Activated naive CD8-positive, alpha-beta T cell treated with anti-CD3 and anti-CD28 coated beads, Interleukin-2, amount 50 U/mL, for 24 hours (primary cell): Measurements from ENCODE around the gene ICE1.
"Not testable (repeated sequence)": the region's sequence is repeated elsewhere in the genome, so short reads cannot be mapped to it uniquely, and the experiment has no call there.

Experiments used
- ATAC-seq: fragments of 150-1000 bp; cut with Tn5 transposase; one replicate; pipeline ENCODE4 v1.10.0; 2021
- DNase-seq: peaks from one replicate; pipeline ENCODE4 v3.0.0; 2021
- H3K27ac Mint-ChIP-seq: one replicate; pipeline ENCODE4 v1.8.0; 2021; ENCODE audit warnings: mild to moderate bottlenecking, mixed read lengths
- H3K27me3 Mint-ChIP-seq: one replicate; pipeline ENCODE4 v1.8.0; 2021; ENCODE audit warnings: mixed read lengths
- H3K36me3 Mint-ChIP-seq: one replicate; pipeline ENCODE4 v1.8.0; 2021; ENCODE audit warnings: low read depth, mixed read lengths
- H3K4me1 Mint-ChIP-seq: one replicate; pipeline ENCODE4 v1.8.0; 2021; ENCODE audit warnings: mixed read lengths
- H3K4me3 Mint-ChIP-seq: one replicate; pipeline ENCODE4 v1.8.0; 2021; ENCODE audit warnings: mild to moderate bottlenecking, moderate library complexity, mixed read lengths
- H3K9me3 Mint-ChIP-seq: one replicate; pipeline ENCODE4 v1.8.0; 2021; ENCODE audit warnings: mixed read lengths

Gene ICE1

DNA sequence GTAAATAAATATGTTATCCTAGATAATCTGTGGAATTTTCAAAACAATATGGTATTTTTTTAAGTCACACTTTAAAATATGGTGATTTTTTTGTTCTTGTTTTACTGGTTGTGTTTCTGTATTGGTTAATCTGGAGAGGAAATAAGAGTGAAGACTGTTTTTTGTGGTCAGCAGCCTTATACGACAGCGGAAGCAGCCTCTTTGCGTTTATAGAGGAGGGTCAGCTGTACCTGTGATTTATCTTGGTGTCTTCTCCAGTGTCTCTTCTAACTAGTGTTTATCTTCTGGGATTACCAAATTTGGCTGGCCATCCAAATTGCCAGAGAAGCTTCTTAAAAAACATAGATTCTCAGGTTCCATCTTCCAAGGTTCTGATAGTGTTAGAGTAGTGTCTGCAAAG, 58.7 kb downstream of the ICE1 start:
- H3K36me3 Mint-ChIP-seq = peaks cover 42% of the 10 kb centered on the region
- DNase-seq = no peak
- H3K27ac Mint-ChIP-seq = peak overlapping the region; percentile 65
- peaks cover 12% of the 10 kb centered on the region for H3K9me3 Mint-ChIP-seq
- H3K4me3 Mint-ChIP-seq = no peak overlapping the region
- ATAC-seq = no peak
- H3K27me3 Mint-ChIP-seq = no peaks in the 10 kb centered on the region
- peaks cover 22% of the 10 kb centered on the region for H3K4me1 Mint-ChIP-seq

GRCh38 chr5:5481633-5482032, 59.2 kb downstream of the ICE1 start:
- Mint-ChIP-seq H3K27me3 (no peaks in the 10 kb centered on the region), H3K36me3 (peaks cover 38% of the 10 kb centered on the region), H3K4me3 (no peak overlapping the region), H3K9me3 (peaks cover 12% of the 10 kb centered on the region), H3K4me1 (peaks cover 22% of the 10 kb centered on the region), H3K27ac (no peak overlapping the region)
- DNase-seq (no peak), ATAC-seq (no peak)

GRCh38 chr5:5483350-5483749, 60.9 kb downstream of the ICE1 start:
- peaks cover 25% of the 10 kb centered on the region for H3K36me3 Mint-ChIP-seq
- ATAC-seq (no peak), DNase-seq (no peak)
- H3K27ac Mint-ChIP-seq = no peak overlapping the region
- H3K4me3 Mint-ChIP-seq = no peak overlapping the region
- peaks cover 6% of the 10 kb centered on the region for H3K9me3 Mint-ChIP-seq
- peaks cover 22% of the 10 kb centered on the region for H3K4me1 Mint-ChIP-seq
- no peaks in the 10 kb centered on the region for H3K27me3 Mint-ChIP-seq

GRCh38 chr5:5483880-5484598, 61.6 kb downstream of the ICE1 start:
- peaks cover 21% of the 10 kb centered on the region for H3K36me3 Mint-ChIP-seq
- no peak overlapping the region for H3K27ac Mint-ChIP-seq
- peaks cover 22% of the 10 kb centered on the region for H3K4me1 Mint-ChIP-seq

DNA sequence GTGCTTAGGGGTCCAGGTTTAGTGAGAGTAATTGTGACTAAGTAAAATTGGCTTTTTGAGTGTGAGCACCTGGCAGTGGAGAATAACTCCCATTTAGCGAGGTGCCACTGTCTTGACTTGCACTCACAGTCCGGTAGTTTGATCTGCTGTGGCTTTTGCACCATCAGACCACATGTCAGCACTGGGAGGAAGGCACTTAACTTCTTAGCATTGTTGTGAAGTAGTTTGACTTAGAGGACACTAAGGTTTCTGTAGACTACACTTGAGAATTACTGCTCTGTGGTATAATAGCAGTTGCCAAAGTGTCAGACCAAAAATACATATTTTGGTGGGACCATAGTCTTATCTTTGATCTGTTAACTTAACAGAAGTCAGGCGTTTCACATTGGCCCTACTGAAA, 63.6 kb downstream of the ICE1 start:
- DNase-seq (no peak), ATAC-seq (no peak)
- H3K4me3 Mint-ChIP-seq = no peak overlapping the region
- no peak overlapping the region for H3K27ac Mint-ChIP-seq
- H3K4me1 Mint-ChIP-seq = peaks cover 4% of the 10 kb centered on the region
- H3K36me3 Mint-ChIP-seq = peaks cover 16% of the 10 kb centered on the region
- H3K27me3 Mint-ChIP-seq = no peaks in the 10 kb centered on the region
- no peaks in the 10 kb centered on the region for H3K9me3 Mint-ChIP-seq

More at GRCh38 chr5:5483880-5484598, 61.6 kb downstream of the ICE1 start:
- ATAC-seq (no peak), DNase-seq (no peak)
- no peaks in the 10 kb centered on the region for H3K27me3 Mint-ChIP-seq
- no peaks in the 10 kb centered on the region for H3K9me3 Mint-ChIP-seq
- H3K4me3 Mint-ChIP-seq = no peak overlapping the region

- Mint-ChIP-seq H3K36me3 (peaks cover 11% of the 10 kb centered on the region), H3K27ac (no peak overlapping the region)
- no peak for DNase-seq
These were observed 65.3 kb downstream of the ICE1 start for GRCh38 chr5:5487585-5488360.

GRCh38 chr5:5490774-5491347, 68.4 kb downstream of the ICE1 start:
- no peak for ATAC-seq
- H3K4me3 Mint-ChIP-seq = no peak overlapping the region
- no peaks in the 10 kb centered on the region for H3K9me3 Mint-ChIP-seq

More at GRCh38 chr5:5487585-5488360, 65.3 kb downstream of the ICE1 start:
- Mint-ChIP-seq H3K27me3 (no peaks in the 10 kb centered on the region), H3K4me1 (peaks cover 6% of the 10 kb centered on the region), H3K9me3 (no peaks in the 10 kb centered on the region), H3K4me3 (no peak overlapping the region)
- no peak for ATAC-seq

GRCh38 chr5:5492087-5492933, 69.8 kb downstream of the ICE1 start:
- DNase-seq (peak; percentile 30), ATAC-seq (no peak)
- H3K9me3 Mint-ChIP-seq = no peaks in the 10 kb centered on the region
- peaks cover 10% of the 10 kb centered on the region for H3K36me3 Mint-ChIP-seq
- peaks cover 14% of the 10 kb centered on the region for H3K27me3 Mint-ChIP-seq
- no peak overlapping the region for H3K27ac Mint-ChIP-seq
- H3K4me1 Mint-ChIP-seq = peaks cover 16% of the 10 kb centered on the region
- peak overlapping the region; percentile 34 for H3K4me3 Mint-ChIP-seq

More at GRCh38 chr5:5490774-5491347, 68.4 kb downstream of the ICE1 start:
- H3K27me3 Mint-ChIP-seq = peaks cover 2% of the 10 kb centered on the region
- peaks cover 11% of the 10 kb centered on the region for H3K36me3 Mint-ChIP-seq
- peaks cover 16% of the 10 kb centered on the region for H3K4me1 Mint-ChIP-seq
- H3K27ac Mint-ChIP-seq = no peak overlapping the region
- DNase-seq = no peak

DNA sequence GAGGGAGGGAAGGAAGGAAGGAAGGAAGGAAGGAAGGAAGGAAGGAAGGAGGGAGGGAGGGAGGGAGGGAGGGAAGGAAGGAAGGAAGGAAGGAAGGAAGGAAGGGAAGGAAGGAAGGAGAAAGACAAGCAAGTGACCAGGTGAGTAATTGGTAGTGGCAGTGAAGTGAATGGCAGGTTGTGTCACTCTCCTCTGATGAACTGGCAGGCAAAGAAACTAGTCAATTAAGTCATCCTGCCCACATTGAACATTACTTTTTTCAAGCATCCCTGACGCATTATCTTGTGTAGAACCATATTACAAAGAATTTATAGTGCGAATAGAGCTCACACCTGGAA, 70.4 kb downstream of the ICE1 start:
- ATAC-seq, H3K36me3 Mint-ChIP-seq, H3K27ac Mint-ChIP-seq, H3K4me3 Mint-ChIP-seq, DNase-seq, H3K9me3 Mint-ChIP-seq: not testable (repeated sequence)
- peaks cover 16% of the 10 kb centered on the region for H3K27me3 Mint-ChIP-seq
- peaks cover 16% of the 10 kb centered on the region for H3K4me1 Mint-ChIP-seq

- no peaks in the 10 kb centered on the region for H3K9me3 Mint-ChIP-seq
- ATAC-seq (peak; percentile 82), DNase-seq (peak; percentile 74)
- no peak overlapping the region for H3K27ac Mint-ChIP-seq
- H3K36me3 Mint-ChIP-seq = no peaks in the 10 kb centered on the region
- H3K27me3 Mint-ChIP-seq = peaks cover 22% of the 10 kb centered on the region
- no peak overlapping the region for H3K4me3 Mint-ChIP-seq
- H3K4me1 Mint-ChIP-seq = peaks cover 18% of the 10 kb centered on the region
These were observed 72.3 kb downstream of the ICE1 start for GRCh38 chr5:5494489-5495402.

- DNase-seq = no peak
- Mint-ChIP-seq H3K27me3 (peaks cover 25% of the 10 kb centered on the region), H3K27ac (no peak overlapping the region), H3K9me3 (no peaks in the 10 kb centered on the region), H3K4me3 (no peak overlapping the region), H3K4me1 (peaks cover 16% of the 10 kb centered on the region), H3K36me3 (no peaks in the 10 kb centered on the region)
- ATAC-seq = no peak
These were observed 74.8 kb downstream of the ICE1 start for GRCh38 chr5:5497152-5497788.

- peaks cover 6% of the 10 kb centered on the region for H3K36me3 Mint-ChIP-seq
- DNase-seq (no peak), ATAC-seq (no peak)
- peaks cover 2% of the 10 kb centered on the region for H3K4me1 Mint-ChIP-seq
- H3K9me3 Mint-ChIP-seq = peaks cover under 1% of the 10 kb centered on the region
- peaks cover 38% of the 10 kb centered on the region for H3K27me3 Mint-ChIP-seq
- H3K4me3 Mint-ChIP-seq = no peak overlapping the region
- no peak overlapping the region for H3K27ac Mint-ChIP-seq
These were observed 77.0 kb downstream of the ICE1 start for GRCh38 chr5:5499442-5499841.

GRCh38 chr5:5504325-5504724, 81.8 kb downstream of the ICE1 start:
- peaks cover 7% of the 10 kb centered on the region for H3K9me3 Mint-ChIP-seq
- peaks cover 6% of the 10 kb centered on the region for H3K36me3 Mint-ChIP-seq
- H3K4me1 Mint-ChIP-seq = no peaks in the 10 kb centered on the region
- no peak overlapping the region for H3K4me3 Mint-ChIP-seq
- DNase-seq = no peak
- no peak for ATAC-seq
- H3K27ac Mint-ChIP-seq = no peak overlapping the region
- peaks cover 30% of the 10 kb centered on the region for H3K27me3 Mint-ChIP-seq
